GM13976 (cell line): ENCODE data around the gene CNST.
"Not testable (repeated sequence)": the region's sequence is repeated elsewhere in the genome, so short reads cannot be mapped to it uniquely, and the experiment has no call there.

Experiments
- DNase-seq: peaks from one replicate; pipeline ENCODE4 v3.0.0; 2012; ENCODE audit warnings: low spot score
- CTCF ChIP-seq: IDR thresholded peaks from 2 replicates; pipeline ENCODE4 v1.5.1; 2012; ENCODE audit warnings: borderline replicate concordance, mild to moderate bottlenecking; ENCODE audit not compliant: insufficient read depth; ENCODE audit errors: extremely low read depth, missing control alignments, control extremely low read depth
- in situ Hi-C: fragments of 300-500 bp; cut with MboI; formaldehyde crosslinking; loops from one replicate; pipeline ENCODE4 v1.12.0; 2022; ENCODE audit warnings: low sequenced_read_pairs, mixed read lengths, inconsistent platforms; ENCODE audit not compliant: unreplicated experiment

CNST gene

GRCh38 chr1:246708166-246708565 is 141.9 kb downstream of the CNST start:
- no peak for TF ChIP-seq CTCF

GRCh38 chr1:246709196-246709595 is 142.9 kb downstream of the CNST start:
- in situ Hi-C loops, result no loop called here
- TF ChIP-seq CTCF, result no peak
- DNase-seq, result no peak

More at GRCh38 chr1:246708166-246708565, 141.9 kb downstream of the CNST start:
- in situ Hi-C loops, result no loop called here
- DNase-seq, result no peak

- in situ Hi-C loops, result no loop called here
- DNase-seq, result no peak
- TF ChIP-seq CTCF, result no peak
These were observed 143.6 kb downstream of the CNST start for GRCh38 chr1:246709835-246710234.

- TF ChIP-seq CTCF, result no peak
- in situ Hi-C loops, result no loop called here
- DNase-seq, result no peak
These were observed 145.3 kb downstream of the CNST start for GRCh38 chr1:246711548-246712003.

GRCh38 chr1:246712428-246712827 is 146.2 kb downstream of the CNST start:
- DNase-seq, in situ Hi-C loops: not testable (repeated sequence)
